Raji (cell line): ENCODE results near the gene FBXO31.

ENCODE experiments used
- POLR2A ChIP-seq: IDR thresholded peaks from 2 replicates; pipeline ENCODE4 v1.6.1; 2011; ENCODE audit warnings: low read depth, low read length, control low read depth; ENCODE audit not compliant: insufficient read depth

Gene FBXO31

DNA sequence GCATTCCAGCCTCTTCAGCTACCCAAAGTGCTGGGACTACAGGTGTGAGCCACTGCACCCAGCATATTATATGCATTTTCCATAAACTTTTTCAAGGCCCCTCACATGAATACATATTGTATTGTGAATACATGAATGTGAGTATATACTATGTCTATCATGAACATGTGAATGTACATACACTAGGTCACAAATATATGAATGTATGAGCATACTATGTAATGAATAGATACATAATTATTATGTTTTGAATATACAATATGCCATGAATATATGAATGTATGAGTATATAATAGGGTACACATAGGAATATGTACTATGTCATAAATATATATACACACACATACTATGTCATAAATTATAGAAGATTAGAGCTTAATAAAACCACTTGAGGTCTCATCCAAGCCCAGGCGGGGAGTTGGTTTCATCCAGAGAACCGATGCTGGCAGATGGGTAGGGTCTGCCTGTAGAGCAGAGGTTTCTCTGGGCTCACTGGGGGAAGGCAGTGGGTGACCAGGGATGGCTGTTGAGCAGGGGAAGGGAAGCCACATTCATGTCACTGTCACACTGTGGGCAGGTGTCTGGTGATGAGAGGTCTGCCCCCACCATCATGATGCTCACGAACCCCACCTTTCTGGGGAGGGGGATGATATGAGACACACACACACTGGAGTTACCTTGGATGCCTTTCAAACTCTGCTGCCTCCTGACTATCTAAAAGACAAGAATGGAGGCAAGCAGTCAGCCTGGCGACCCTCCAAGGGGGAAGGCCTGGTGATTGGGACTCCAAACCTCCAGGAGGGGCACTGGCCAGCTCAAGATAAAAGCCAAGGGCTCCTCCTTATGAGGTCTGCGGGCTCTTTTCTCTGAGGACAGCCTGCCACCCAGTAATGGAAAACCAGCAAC lies 73.7 kb downstream of the FBXO31 start:
- TF ChIP-seq POLR2A = no peak

- TF ChIP-seq POLR2A = no peak
These were observed 74.8 kb downstream of the FBXO31 start for GRCh38 chr16:87308826-87309225.

DNA sequence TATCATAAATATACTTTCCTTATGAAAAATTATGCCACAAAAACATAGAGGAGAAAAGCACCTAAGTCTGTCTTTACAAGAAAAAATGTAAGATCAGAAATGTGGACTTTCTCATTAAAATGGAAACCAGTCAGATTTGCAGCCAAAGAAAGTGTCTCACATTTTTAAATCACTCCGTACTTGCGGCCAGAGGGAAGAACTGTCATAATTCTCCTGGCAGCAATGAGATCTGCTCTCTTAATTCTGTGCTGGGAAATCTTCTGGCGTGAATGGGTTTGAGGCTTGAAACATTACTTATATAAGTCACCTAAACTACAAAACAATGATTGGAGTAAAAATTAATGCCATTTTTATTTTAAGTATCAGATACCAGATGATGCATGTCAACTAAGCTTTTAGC lies 77.1 kb downstream of the FBXO31 start:
- no peak for TF ChIP-seq POLR2A

DNA sequence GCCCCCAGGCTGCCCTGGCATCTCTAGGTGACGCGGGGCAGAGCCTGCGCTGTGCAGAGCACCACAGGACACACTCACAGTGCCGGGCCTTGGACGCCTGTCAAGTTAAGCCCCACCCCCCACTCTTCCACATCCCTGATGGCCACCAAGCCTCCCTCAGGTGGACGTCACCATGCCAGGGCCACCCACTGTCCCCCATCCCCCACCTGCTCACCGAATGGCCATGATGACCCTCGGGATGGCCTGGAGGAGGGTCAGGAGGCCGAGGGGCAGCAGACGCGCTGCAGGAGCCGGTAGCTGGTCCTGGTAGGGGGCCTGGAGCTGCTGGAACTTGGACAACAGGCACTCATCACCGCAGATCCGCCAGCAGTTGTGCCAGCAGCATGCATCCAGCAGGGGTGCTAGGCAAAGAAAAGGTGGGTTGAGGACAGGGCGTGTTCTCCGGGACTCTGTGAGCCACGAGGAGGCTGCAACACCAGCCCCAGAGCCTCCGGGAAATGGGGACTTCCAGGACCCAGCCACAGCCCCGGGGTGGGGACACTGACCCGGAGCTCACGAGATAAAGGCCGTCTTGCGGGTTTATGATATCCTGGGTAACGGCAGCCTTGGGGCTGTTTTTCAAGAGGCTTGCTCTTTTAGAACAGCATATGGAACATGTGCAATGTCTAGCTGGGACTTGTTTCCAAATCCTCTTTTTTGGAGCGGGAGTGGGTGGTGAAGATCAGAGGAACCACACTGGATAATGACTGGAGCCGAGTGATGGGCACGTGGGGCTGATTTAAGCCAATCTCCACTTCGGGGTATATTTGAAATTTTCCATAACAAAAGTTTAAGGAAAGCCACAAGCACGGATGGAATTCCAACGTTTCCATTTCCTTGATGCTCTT lies 77.8 kb downstream of the FBXO31 start:
- no peak for TF ChIP-seq POLR2A

- TF ChIP-seq POLR2A = no peak
These were observed 78.6 kb downstream of the FBXO31 start for GRCh38 chr16:87304951-87305350.

- no peak for TF ChIP-seq POLR2A
These were observed 79.5 kb downstream of the FBXO31 start for GRCh38 chr16:87303962-87304521.

DNA sequence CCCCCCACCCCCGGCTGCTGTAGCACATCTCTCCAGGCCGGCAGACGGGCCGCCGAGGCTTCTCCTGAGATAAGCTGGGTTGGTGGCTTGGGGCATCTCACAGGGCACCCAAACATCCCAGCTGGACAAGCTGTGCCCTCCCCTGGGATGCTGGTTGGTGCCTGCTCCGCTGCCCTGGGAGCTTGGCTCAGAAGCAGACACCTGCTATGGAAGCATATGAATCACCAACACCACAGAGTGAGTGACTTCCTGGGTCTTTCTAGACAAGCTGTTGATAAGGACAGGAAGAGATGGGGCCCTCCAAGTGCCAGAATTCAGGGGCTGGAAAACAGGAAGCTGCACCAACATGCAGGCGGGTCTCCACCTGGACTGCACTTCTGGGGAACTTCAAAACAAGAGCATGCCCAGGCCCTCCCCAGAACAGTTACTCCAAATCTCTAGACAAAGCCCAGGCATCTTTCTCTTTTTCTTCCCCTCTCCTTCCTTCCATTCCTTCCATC lies 80.1 kb downstream of the FBXO31 start:
- TF ChIP-seq POLR2A = no peak

GRCh38 chr16:87298857-87299465 lies 84.6 kb downstream of the FBXO31 start:
- no peak for TF ChIP-seq POLR2A

- no peak for TF ChIP-seq POLR2A
These were observed 85.5 kb downstream of the FBXO31 start for GRCh38 chr16:87297918-87298631.

DNA sequence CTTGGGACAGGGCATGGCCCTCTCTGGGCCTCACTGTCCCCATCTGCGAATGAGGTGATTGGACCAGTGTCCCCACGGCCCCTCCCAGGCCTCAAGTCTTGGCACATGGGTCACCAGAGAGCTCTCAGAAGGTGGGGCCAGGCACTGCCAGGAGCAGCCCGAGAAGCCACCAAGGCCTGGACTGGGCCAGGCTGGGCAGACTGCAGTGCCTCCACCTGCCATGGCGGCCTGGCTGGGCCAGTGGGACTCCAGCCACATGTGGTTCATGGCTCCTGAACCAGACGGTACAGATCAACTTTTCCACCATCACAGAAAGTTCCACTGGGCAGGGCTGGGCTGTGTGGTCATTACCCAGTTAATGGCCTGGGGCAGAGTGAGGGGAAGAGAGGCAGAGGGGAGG lies 86.2 kb downstream of the FBXO31 start:
- TF ChIP-seq POLR2A = no peak

DNA sequence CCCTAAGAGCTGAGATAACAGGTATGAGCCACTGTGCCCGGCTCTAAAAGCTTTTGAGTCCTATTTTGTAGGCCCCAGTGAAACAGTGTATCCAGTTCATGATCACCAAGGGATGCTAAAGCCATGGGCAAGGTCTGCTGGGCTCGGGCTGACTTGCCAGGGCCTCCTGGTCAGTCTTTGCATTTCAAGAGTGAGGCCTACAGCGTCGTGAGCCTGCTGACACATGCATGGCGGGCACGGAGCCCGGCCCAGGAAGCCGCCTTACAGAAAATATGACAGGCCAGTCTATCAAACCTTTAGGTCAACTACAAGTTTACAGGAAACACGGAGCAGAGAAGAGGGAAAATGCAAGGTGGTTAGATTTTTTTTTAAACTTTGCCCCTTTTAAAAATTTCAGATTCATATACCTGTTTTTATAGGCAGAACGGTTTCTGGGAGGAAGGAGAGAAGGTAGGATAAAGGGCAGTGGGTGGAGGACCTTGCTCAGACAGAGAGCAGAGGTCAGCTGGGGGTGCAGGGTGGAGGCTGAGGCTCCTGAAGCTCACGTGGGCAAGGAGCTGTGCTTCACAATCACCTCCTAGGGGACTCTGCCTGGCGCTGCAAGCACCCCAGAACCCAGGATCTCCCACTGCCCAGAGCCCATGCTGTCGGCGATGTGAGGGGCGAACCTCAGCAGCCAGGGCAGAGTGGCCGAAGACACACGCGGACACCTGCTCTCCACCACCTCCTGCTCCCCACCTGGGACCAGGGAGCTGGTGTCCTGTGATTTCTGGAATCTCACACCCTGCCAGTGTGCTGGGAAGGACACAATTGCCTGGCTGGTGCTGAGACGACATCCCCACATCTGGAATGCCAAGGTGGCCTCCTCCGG lies 87.7 kb downstream of the FBXO31 start:
- TF ChIP-seq POLR2A = no peak

DNA sequence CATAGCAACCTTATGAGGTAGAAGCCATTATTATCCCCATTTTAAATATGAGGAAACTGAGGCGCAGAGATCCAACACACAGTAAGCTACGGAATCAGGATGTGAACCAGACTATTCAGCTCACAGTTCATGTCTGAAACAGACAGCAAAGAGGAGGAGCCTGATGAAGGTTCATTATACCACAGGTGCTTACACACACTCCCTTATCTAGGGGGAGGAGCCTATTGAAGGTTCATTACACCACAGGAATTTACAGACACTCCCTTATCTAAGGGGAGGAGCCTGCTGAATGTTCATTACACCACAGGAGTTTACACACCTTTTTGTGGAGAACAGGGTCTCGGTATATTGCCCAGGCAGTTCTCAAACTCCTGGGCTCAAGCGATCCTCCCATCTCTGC lies 88.3 kb downstream of the FBXO31 start:
- TF ChIP-seq POLR2A = no peak

DNA sequence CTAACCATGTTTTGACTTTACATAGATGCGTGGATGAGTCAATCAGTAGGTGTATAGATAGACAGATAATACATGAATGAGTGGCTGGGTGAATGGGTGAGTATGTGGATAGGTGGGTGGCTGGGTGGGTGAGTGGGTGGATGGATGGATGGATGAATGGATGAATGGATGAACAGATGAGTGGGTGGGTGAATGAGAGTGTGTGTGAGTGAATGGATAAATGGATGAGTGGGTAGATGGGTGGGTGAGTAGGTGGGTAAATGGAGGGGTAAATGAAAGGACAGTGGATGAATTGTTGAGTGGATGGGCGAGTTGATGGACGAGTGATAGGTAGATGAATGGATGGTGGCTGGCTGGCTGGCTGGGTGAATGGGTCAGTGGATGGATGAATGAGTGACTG lies 89.6 kb downstream of the FBXO31 start:
- no peak for TF ChIP-seq POLR2A
